Activated T-cell treated with anti-CD3 and anti-CD28 coated beads, Interleukin-2, amount 50 U/mL, for 72 hours (primary cell): Measurements from ENCODE around the gene NANOS1. TPM values are rescaled to one million over a fixed set of nuclear protein-coding genes. Genes with fewer than 3 reads are reported as not detected.

Experiments
- total RNA-seq, 2 donors: library from RNA; stranded (reverse); gene quantifications; one replicate each; pipeline ENCODE4 v1.2.3, GENCODE V29; 2022

The NANOS1 gene
- total RNA-seq, 2 donors from 2014 or later: 0.31 to 0.37 TPM

Other genes starting within 250 kb of the NANOS1 start
- 100 to 1,000 TPM; 160 to 164 TPM for gene EIF3A, start 51.1 kb downstream of the NANOS1 start, total RNA-seq
- gene DENND10, start 74.4 kb downstream of the NANOS1 start, total RNA-seq: 10 to 100 TPM; 39.4 to 41.3 TPM
- 10 to 100 TPM; 31.0 to 35.1 TPM for gene SFXN4, start 136.0 kb downstream of the NANOS1 start, total RNA-seq
- 100 to 1,000 TPM; 125 to 134 TPM for gene PRDX3, start 149.1 kb downstream of the NANOS1 start, total RNA-seq
- gene GRK5, start 177.9 kb downstream of the NANOS1 start, total RNA-seq: 10 to 100 TPM; 24.8 to 28.1 TPM